NOMO-1 treated with DMSO at 0.1 percent for 48 hours (cell line): ENCODE results near the gene NDFIP1.
"Not testable (repeated sequence)": the region's sequence is repeated elsewhere in the genome, so short reads cannot be mapped to it uniquely, and the experiment has no call there.

Experiments
- DNase-seq: peaks from one replicate; lab custom pipeline; 2025; ENCODE audit not compliant: unreplicated experiment; lab: John Stamatoyannopoulos, UW

Gene NDFIP1

GRCh38 chr5:142183561-142183960 is 75.0 kb downstream of the NDFIP1 start:
- no peak for DNase-seq

GRCh38 chr5:142184988-142185387 is 76.4 kb downstream of the NDFIP1 start:
- DNase-seq: peak; percentile 50

GRCh38 chr5:142186514-142186856 is 77.9 kb downstream of the NDFIP1 start:
- DNase-seq: no peak

DNA sequence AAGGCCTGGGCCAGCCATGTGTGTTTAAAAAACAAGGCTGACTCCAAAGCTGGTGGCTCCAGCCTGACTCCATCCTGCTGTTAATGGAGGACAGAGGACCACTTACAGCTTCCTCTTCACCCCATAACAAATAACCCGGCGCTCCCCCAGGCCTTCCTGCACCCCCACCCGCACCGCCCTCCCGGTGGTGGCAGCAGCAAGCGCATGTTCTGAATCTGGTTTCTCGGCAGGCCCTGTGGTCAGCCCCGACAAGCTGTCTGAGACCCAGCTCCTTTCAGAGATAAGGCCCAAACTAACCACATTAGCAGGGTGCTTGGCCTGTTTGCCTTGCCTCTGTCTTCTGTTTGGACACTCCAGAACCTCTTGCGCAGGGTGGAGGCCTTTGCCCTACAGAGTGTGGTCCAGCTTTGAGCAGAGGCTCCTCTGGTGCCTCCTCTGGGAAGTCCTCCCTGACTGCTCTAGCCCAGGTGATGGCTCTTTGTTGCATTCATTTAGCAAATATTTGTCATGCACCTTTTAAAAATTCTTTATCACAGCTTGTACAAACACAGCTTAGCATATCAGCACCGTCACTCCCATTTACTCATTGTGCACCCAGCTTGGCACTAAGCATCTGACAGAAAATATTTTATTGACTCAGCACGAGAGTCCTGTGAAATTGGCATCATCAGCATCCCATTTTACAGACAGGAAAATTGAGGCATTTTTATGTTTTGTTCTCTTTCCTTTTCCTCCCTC is 78.4 kb downstream of the NDFIP1 start:
- DNase-seq: no peak

GRCh38 chr5:142188691-142189090 is 80.1 kb downstream of the NDFIP1 start:
- DNase-seq: not testable (repeated sequence)

DNA sequence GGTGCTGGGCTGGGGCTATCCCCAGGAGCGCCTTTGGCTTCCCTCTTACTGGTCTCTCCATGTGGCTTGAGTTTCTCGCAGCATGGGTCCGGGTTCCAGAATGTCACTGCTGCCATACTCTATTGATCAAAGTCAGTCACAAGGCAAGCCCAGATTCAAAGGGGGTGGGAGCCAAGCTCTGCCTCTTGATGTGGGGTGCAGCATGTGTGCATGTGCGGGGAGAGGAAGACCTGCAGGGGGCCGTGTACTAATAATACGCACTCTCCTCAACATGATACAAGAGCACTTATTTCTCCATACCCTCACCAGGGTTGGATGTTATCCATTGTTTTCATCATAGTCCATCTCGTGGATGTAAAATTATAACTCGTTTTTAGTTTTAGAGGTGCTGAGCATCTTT is 81.2 kb downstream of the NDFIP1 start:
- DNase-seq: no peak

DNA sequence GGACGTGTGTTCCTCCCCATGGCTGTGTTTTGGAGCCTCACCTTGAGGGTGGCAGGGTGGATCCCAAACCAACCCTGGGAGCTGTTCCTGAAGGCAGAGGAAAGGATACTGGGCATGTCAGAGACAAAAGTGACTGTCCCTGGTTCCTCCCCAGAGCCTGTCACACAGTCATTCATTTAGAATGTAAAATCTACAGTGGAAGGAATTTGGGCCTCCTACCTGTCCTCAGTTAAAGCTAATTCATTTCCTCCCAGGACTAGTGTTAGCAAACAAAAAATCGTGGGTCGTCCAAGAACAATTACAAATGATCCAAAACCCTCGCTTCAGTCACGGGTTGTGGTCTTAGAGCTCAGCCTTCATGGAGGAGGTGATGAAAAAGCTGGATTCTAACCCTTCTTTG is 83.2 kb downstream of the NDFIP1 start:
- no peak for DNase-seq

DNA sequence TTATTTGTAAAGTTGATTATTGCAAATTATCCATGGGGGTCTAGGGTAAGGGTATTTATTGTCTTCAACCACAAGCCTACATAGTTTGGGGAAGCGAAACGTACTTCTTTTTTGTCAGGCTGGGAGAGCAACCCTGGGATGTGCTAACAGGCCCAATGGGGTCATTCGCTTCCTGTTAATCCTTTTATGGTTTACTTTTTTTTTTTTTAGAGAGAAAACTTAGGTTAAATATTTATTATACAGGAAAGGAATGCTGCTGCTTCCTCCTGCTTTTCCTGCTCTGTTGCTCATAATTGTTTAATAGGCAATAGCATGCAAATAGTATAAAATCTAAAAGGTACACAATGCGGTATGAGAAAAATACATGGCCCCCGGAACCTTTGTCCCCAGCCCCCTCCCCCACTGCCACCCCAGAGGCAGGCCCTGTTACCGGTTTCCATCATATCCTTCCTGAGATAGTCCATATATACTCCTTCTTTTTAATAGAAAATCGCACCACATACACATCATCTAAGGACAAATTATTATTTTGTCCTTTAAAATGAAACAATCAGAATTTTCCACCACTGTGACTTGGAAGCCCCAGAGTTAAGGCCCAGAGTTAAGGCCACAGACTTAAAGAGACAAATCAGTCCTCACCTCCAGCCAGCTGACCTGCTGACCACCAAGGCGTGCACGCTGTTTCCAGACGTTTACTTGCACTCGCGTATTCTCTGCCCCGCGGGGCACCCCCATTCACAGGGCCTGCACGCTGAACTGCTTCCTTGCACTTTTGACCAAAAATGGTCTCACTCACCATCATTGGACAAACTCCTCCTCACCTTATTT is 83.9 kb downstream of the NDFIP1 start:
- DNase-seq: peak; percentile 67

GRCh38 chr5:142193114-142193428 is 84.5 kb downstream of the NDFIP1 start:
- no peak for DNase-seq

GRCh38 chr5:142197098-142197497 is 88.5 kb downstream of the NDFIP1 start:
- DNase-seq: no peak

DNA sequence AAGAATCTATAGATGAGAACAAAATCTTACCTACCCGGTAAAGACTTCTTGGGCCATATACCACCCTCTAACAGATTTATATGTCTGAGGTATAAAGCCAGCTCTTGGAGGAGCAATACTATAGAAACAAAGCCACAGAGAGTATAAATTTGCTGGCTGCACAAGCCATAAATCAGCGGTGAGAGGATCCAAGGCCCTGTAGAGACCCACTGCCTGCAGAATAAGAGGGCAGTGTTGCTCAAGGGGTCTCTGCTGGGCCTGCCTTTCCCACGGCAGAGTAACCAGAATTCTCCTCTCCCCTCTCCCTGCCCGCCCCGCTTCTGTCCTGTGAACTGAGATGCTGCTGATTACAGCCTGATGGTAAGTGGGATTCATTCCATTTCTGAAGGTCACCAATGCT is 89.2 kb downstream of the NDFIP1 start:
- no peak for DNase-seq

- no peak for DNase-seq
These were observed 90.8 kb downstream of the NDFIP1 start for GRCh38 chr5:142199388-142199787.

DNA sequence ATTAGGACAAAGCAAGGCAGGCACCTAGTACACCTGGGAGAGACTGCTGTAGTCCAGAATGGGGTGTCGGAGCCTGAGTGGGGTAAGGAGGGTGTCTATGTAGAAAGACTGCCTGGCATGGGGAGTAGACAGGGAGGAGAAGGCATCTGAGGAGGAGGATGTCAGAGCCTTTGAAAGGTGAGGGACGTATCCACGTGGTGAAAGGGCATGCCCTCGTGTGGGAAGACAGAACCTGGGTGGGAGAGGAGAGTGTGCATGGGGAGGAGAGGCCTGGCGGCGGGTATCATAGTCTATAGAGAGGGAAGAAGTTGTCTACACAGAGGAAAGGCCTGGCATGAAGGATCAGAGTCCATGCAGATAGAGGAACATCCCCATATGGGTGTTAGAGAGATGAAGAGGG is 91.8 kb downstream of the NDFIP1 start:
- DNase-seq: no peak

GRCh38 chr5:142201471-142201887 is 92.9 kb downstream of the NDFIP1 start:
- DNase-seq: no peak

DNA sequence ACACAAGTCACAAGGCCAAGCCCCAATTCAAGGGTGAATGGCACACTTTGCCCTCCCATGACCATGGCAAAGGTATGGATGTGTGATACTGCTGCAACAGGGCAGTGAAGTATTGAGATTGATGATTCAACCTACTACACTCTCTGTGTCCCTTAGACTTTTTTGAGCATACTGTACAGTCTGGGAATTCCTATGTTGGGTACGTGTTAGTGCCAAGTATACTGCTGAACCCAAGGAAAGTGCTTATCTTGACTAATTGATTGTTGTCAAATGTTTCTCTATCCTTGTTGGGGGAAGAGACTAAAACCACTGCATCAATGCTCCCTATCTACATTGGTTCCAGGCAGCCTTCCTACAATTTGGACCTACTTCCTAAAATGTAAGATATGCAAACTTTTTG is 93.7 kb downstream of the NDFIP1 start:
- no peak for DNase-seq
